HCT116 (cell line): Measurements from ENCODE around the gene EP400. TPM values are rescaled to one million over a fixed set of nuclear protein-coding genes. Genes with fewer than 3 reads are reported as not detected.

Experiments used
- ATAC-seq: fragments of 200-7000 bp; cut with Tn5 transposase; 2 replicates; pipeline ENCODE4 v1.9.1; 2020; ENCODE audit warnings: mild to moderate bottlenecking, moderate library complexity
- BruUV-seq: library from RNA; stranded (reverse); fragments of 400-500 nt; replicated peaks from 2 replicates; lab custom pipeline; 2021; lab: Mats Ljungman, UMichigan
- CTCF ChIA-PET: fragments of 300-600 bp; sonication (Branson Sonifier 250); formaldehyde crosslinking; loops from one replicate; lab custom pipeline; 2021; ENCODE audit warnings: antibody characterized with exemption; lab: Charles Lee
- POLR2A ChIA-PET: fragments of 300-600, 350-600 bp; sonication (Branson Sonifier 250); formaldehyde crosslinking; loops from one replicate; lab custom pipeline; 2021; ENCODE audit warnings: antibody characterized with exemption; lab: Charles Lee
- RAD21 ChIA-PET, 2 experiments: fragments of 300-600 bp; sonication (Branson Sonifier 250); formaldehyde crosslinking; loops; one replicate each; lab custom pipeline; 2023; ENCODE audit warnings: low total read pairs in 2 of 2; ENCODE audit not compliant: uncharacterized antibody in 2 of 2, unreplicated experiment in 2 of 2, low non-redundant PET in 1 of 2; lab: Charles Lee
- DNase-seq: peaks from one replicate; pipeline ENCODE4 v3.0.0-alpha.2; 2010; ENCODE audit warnings: low read depth, low spot score
- H2AFZ ChIP-seq: fragments of 200-600 bp; shearing (Covaris generic), sonication (generic); 2 replicates; pipeline ENCODE4 v1.6.1; 2017; ENCODE audit warnings: low read depth, mixed run types, mixed read lengths, antibody characterized with exemption, low read length; ENCODE audit not compliant: poor library complexity, severe bottlenecking
- H3K27ac ChIP-seq: 2 replicates; pipeline ENCODE4 v1.5.1; 2012; ENCODE audit warnings: low read depth, low read length
- H3K27me3 ChIP-seq: fragments of 200-600 bp; sonication (generic); 2 replicates; pipeline ENCODE4 v1.6.1; 2016; ENCODE audit warnings: mixed run types, low read length, mixed read lengths; ENCODE audit not compliant: insufficient read depth
- H3K36me3 ChIP-seq, 2 experiments: fragments of 200-500 bp in 1 of 2; fragments of 200-600 bp in 1 of 2; sonication (Bioruptor generic) in 1 of 2; sonication (generic) in 1 of 2; 2 replicates each; pipeline versions ENCODE4 v1.5.1 to v1.6.1; 2014 to 2016; ENCODE audit warnings: low read length in 2 of 2, inconsistent platforms in 1 of 2, mixed read lengths in 1 of 2, mixed run types in 1 of 2; ENCODE audit not compliant: insufficient read depth in 2 of 2, control insufficient read depth in 1 of 2
- H3K4me1 ChIP-seq, 2 experiments: fragments of 200-600 bp in 1 of 2; sonication (generic) in 1 of 2; 2 replicates each; pipeline versions ENCODE4 v1.5.1 to v1.6.1; 2012 to 2017; ENCODE audit warnings: low read length in 2 of 2, inconsistent platforms in 1 of 2, mild to moderate bottlenecking in 1 of 2, mixed read lengths in 1 of 2, mixed run types in 1 of 2, moderate library complexity in 1 of 2; ENCODE audit not compliant: insufficient read depth in 2 of 2, control insufficient read depth in 1 of 2
- H3K4me2 ChIP-seq: fragments of 200-600 bp; sonication (generic); 2 replicates; pipeline ENCODE4 v1.6.1; 2017; ENCODE audit warnings: mixed run types, low read length, mixed read lengths
- H3K4me3 ChIP-seq, 2 experiments: fragments of 200-600 bp in 1 of 2; sonication (generic) in 1 of 2; replicated peaks in 1 of 2; 2 replicates each; pipeline ENCODE4 v1.5.1; 2011 to 2016; ENCODE audit warnings: low read length in 2 of 2, control low read depth in 1 of 2, low read depth in 1 of 2, mild to moderate bottlenecking in 1 of 2, mixed read lengths in 1 of 2, mixed run types in 1 of 2
- H3K79me2 ChIP-seq: fragments of 200-600 bp; sonication (generic); 2 replicates; pipeline ENCODE4 v1.6.1; 2017; ENCODE audit warnings: mild to moderate bottlenecking, mixed run types, low read length, moderate library complexity, mixed read lengths; ENCODE audit not compliant: insufficient read depth
- H3K9ac ChIP-seq: fragments of 200-600 bp; sonication (generic); 2 replicates; pipeline ENCODE4 v1.6.1; 2016; ENCODE audit warnings: low read length, mixed read lengths
- H3K9me2 ChIP-seq: fragments of 200-600 bp; sonication (generic), shearing (Covaris generic); 2 replicates; pipeline ENCODE4 v1.6.1; 2017; ENCODE audit warnings: mixed run types, mild to moderate bottlenecking, moderate library complexity; ENCODE audit not compliant: insufficient read depth
- H3K9me3 ChIP-seq, 2 experiments: fragments of 200-500 bp in 1 of 2; fragments of 200-600 bp in 1 of 2; sonication (Bioruptor generic) in 1 of 2; sonication (generic) in 1 of 2; 2 replicates each; pipeline ENCODE4 v1.6.1; 2014 to 2017; ENCODE audit warnings: low read length in 2 of 2, mixed read lengths in 2 of 2, inconsistent platforms in 1 of 2, low read depth in 1 of 2, mild to moderate bottlenecking in 1 of 2, mixed run types in 1 of 2, moderate library complexity in 1 of 2; ENCODE audit not compliant: control insufficient read depth in 1 of 2, insufficient read depth in 1 of 2
- H4K20me1 ChIP-seq: fragments of 200-600 bp; sonication (generic), shearing (Covaris generic); 2 replicates; pipeline ENCODE4 v1.6.1; 2017; ENCODE audit warnings: mixed run types, mild to moderate bottlenecking, moderate library complexity; ENCODE audit not compliant: insufficient read depth
- CBX3 ChIP-seq: IDR thresholded peaks from 2 replicates; pipeline ENCODE4 v1.6.1; 2012; ENCODE audit warnings: low read depth
- CEBPB ChIP-seq: IDR thresholded peaks from 2 replicates; pipeline ENCODE4 v1.6.1; 2012; ENCODE audit warnings: low read depth
- EGR1 ChIP-seq: IDR thresholded peaks from 2 replicates; pipeline ENCODE4 v1.6.1; 2012; ENCODE audit warnings: low read depth
- ELF1 ChIP-seq: IDR thresholded peaks from 2 replicates; pipeline ENCODE4 v1.6.1; 2012; ENCODE audit warnings: low read depth, borderline replicate concordance
- EZH2 ChIP-seq: fragments of 200-600 bp; sonication (generic); IDR thresholded peaks from 2 replicates; pipeline ENCODE4 v1.6.1; 2017; ENCODE audit warnings: antibody characterized with exemption, mixed run types
- FOSL1 ChIP-seq: IDR thresholded peaks from 2 replicates; pipeline ENCODE4 v1.6.1; 2012; ENCODE audit warnings: low read depth
- JUND ChIP-seq: IDR thresholded peaks from 2 replicates; pipeline ENCODE4 v1.6.1; 2012
- POLR2A ChIP-seq: IDR thresholded peaks from 2 replicates; pipeline ENCODE4 v1.7.0; 2011; ENCODE audit warnings: borderline replicate concordance; ENCODE audit not compliant: insufficient read depth, insufficient read length; ENCODE audit errors: extremely low read depth
- POLR2AphosphoS5 ChIP-seq: IDR thresholded peaks from 2 replicates; pipeline ENCODE4 v1.6.1; 2011; ENCODE audit warnings: mild to moderate bottlenecking, low read depth, low read length, moderate library complexity
- RAD21 ChIP-seq: IDR thresholded peaks from 2 replicates; pipeline ENCODE4 v1.6.1; 2012; ENCODE audit warnings: low read depth, mild to moderate bottlenecking
- SIN3A ChIP-seq: IDR thresholded peaks from 2 replicates; pipeline ENCODE4 v1.6.1; 2012; ENCODE audit warnings: low read depth
- SP1 ChIP-seq: IDR thresholded peaks from 2 replicates; pipeline ENCODE4 v1.6.1; 2012; ENCODE audit warnings: low read depth
- YY1 ChIP-seq: IDR thresholded peaks from 2 replicates; pipeline ENCODE4 v1.6.1; 2011; ENCODE audit warnings: low read length, low read depth, moderate library complexity, mild to moderate bottlenecking; ENCODE audit not compliant: insufficient replicate concordance; ENCODE audit errors: extremely low read depth
- ZFX ChIP-seq: fragments of 450-650 bp; IDR thresholded peaks from 2 replicates; pipeline ENCODE4 v1.6.1; 2017
- ZNF274 ChIP-seq: fragments of 200-500 bp; sonication (Bioruptor generic); IDR thresholded peaks from 2 replicates; pipeline ENCODE4 v1.6.1; 2014; ENCODE audit warnings: mild to moderate bottlenecking, low read depth, low read length, inconsistent platforms
- intact Hi-C: fragments of 100-400 bp; cut with micrococcal nuclease; formaldehyde crosslinking; loops from 2 replicates; pipeline ENCODE4 v1.10.0; 2022
- total RNA-seq: library from RNA; stranded (reverse); gene quantifications from one replicate; pipeline ENCODE4 v1.2.1, GENCODE V29; 2021; ENCODE audit not compliant: unreplicated experiment
- TF ChIP-seq, protein P1 (sequence below): IDR thresholded peaks from 2 replicates; pipeline ENCODE4 v1.6.1; 2012; ENCODE audit warnings: low read depth
- TF ChIP-seq, protein P2 (sequence below): IDR thresholded peaks from 2 replicates; pipeline ENCODE4 v1.6.1; 2011; ENCODE audit warnings: mild to moderate bottlenecking, low read length, moderate library complexity; ENCODE audit not compliant: insufficient replicate concordance; ENCODE audit errors: extremely low read depth
- TF ChIP-seq, protein P3 (sequence below): IDR thresholded peaks from 2 replicates; pipeline ENCODE4 v1.6.1; 2012
- TF ChIP-seq, protein P4 (sequence below), 3 experiments: fragments of 200-600 bp in 1 of 3; sonication (generic) in 1 of 3; IDR thresholded peaks in 2 of 3; conservative IDR thresholded peaks in 1 of 3; 2 replicates each; pipeline ENCODE4 v1.5.1; 2012 to 2017; ENCODE audit warnings: low read depth in 2 of 3, low read length in 2 of 3, antibody characterized with exemption in 1 of 3, borderline replicate concordance in 1 of 3, control low read depth in 1 of 3, mild to moderate bottlenecking in 1 of 3, mixed read lengths in 1 of 3, mixed run types in 1 of 3, moderate library complexity in 1 of 3; ENCODE audit not compliant: insufficient read depth in 1 of 3
- TF ChIP-seq, protein P5 (sequence below): IDR thresholded peaks from 2 replicates; pipeline ENCODE4 v1.6.1; 2012

Gene EP400
- total RNA-seq, 1 experiment from 2014 or later = 54.5 TPM

DNA sequence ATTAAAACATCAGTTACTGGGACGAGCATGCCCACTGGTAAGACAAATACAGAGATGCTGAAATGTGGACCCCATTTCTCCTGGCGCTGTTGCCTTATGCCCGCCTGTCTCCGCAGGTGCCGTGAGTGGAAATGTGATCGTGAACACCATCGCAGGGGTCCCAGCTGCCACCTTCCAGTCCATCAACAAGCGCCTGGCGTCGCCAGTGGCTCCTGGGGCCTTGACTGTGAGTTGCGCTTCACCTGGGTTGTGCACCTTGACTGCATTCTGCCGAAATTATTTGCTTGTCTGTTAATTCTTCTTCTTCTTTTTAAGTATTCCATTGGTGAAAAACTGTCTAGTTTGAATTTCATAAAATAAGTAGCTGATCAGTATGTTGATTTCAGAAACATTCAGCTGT, 105.2 kb downstream of the EP400 start:
- no peak overlapping the region for H3K9ac ChIP-seq
- no peak for ATAC-seq
- no peak overlapping the region for H2AFZ ChIP-seq
- no peaks in the 10 kb centered on the region for H3K9me2 ChIP-seq
- peaks cover 25 to 51% of the 10 kb centered on the region in 2 experiments for H3K36me3 ChIP-seq
- no peak for DNase-seq
- no peaks in the 10 kb centered on the region for H3K27me3 ChIP-seq
- POLR2A ChIA-PET = no interaction called here
- RAD21 ChIA-PET = no interaction called here
- H3K27ac ChIP-seq = no peak overlapping the region
- H3K79me2 ChIP-seq = no peaks in the 10 kb centered on the region
- H3K4me3 ChIP-seq = no peak overlapping the region
- no peaks in the 10 kb centered on the region for H4K20me1 ChIP-seq
- no peak overlapping the region for H3K4me2 ChIP-seq
- H3K4me1 ChIP-seq = no peaks in the 10 kb centered on the region
- CTCF ChIA-PET = no interaction called here
- intact Hi-C loops = no loop called here
- no TSS peak for BruUV-seq
- TF ChIP-seq, protein P1, sequence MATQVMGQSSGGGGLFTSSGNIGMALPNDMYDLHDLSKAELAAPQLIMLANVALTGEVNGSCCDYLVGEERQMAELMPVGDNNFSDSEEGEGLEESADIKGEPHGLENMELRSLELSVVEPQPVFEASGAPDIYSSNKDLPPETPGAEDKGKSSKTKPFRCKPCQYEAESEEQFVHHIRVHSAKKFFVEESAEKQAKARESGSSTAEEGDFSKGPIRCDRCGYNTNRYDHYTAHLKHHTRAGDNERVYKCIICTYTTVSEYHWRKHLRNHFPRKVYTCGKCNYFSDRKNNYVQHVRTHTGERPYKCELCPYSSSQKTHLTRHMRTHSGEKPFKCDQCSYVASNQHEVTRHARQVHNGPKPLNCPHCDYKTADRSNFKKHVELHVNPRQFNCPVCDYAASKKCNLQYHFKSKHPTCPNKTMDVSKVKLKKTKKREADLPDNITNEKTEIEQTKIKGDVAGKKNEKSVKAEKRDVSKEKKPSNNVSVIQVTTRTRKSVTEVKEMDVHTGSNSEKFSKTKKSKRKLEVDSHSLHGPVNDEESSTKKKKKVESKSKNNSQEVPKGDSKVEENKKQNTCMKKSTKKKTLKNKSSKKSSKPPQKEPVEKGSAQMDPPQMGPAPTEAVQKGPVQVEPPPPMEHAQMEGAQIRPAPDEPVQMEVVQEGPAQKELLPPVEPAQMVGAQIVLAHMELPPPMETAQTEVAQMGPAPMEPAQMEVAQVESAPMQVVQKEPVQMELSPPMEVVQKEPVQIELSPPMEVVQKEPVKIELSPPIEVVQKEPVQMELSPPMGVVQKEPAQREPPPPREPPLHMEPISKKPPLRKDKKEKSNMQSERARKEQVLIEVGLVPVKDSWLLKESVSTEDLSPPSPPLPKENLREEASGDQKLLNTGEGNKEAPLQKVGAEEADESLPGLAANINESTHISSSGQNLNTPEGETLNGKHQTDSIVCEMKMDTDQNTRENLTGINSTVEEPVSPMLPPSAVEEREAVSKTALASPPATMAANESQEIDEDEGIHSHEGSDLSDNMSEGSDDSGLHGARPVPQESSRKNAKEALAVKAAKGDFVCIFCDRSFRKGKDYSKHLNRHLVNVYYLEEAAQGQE = no peak
- TF ChIP-seq SIN3A (no peak), RAD21 (no peak), EGR1 (no peak), CBX3 (no peak), SP1 (no peak), POLR2AphosphoS5 (no peak), POLR2A (no peak), JUND (no peak), FOSL1 (no peak), CEBPB (no peak), ZNF274 (no peak), YY1 (no peak), EZH2 (no peak), ZFX (no peak), ELF1 (no peak)
- TF ChIP-seq, protein P2, sequence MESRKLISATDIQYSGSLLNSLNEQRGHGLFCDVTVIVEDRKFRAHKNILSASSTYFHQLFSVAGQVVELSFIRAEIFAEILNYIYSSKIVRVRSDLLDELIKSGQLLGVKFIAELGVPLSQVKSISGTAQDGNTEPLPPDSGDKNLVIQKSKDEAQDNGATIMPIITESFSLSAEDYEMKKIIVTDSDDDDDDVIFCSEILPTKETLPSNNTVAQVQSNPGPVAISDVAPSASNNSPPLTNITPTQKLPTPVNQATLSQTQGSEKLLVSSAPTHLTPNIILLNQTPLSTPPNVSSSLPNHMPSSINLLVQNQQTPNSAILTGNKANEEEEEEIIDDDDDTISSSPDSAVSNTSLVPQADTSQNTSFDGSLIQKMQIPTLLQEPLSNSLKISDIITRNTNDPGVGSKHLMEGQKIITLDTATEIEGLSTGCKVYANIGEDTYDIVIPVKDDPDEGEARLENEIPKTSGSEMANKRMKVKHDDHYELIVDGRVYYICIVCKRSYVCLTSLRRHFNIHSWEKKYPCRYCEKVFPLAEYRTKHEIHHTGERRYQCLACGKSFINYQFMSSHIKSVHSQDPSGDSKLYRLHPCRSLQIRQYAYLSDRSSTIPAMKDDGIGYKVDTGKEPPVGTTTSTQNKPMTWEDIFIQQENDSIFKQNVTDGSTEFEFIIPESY = no peak
- TF ChIP-seq, protein P3, sequence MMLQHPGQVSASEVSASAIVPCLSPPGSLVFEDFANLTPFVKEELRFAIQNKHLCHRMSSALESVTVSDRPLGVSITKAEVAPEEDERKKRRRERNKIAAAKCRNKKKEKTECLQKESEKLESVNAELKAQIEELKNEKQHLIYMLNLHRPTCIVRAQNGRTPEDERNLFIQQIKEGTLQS = no peak
- TF ChIP-seq, protein P4, sequence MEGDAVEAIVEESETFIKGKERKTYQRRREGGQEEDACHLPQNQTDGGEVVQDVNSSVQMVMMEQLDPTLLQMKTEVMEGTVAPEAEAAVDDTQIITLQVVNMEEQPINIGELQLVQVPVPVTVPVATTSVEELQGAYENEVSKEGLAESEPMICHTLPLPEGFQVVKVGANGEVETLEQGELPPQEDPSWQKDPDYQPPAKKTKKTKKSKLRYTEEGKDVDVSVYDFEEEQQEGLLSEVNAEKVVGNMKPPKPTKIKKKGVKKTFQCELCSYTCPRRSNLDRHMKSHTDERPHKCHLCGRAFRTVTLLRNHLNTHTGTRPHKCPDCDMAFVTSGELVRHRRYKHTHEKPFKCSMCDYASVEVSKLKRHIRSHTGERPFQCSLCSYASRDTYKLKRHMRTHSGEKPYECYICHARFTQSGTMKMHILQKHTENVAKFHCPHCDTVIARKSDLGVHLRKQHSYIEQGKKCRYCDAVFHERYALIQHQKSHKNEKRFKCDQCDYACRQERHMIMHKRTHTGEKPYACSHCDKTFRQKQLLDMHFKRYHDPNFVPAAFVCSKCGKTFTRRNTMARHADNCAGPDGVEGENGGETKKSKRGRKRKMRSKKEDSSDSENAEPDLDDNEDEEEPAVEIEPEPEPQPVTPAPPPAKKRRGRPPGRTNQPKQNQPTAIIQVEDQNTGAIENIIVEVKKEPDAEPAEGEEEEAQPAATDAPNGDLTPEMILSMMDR (IDR thresholded peaks at IDR 0.05 in 2 of 3, conservative IDR thresholded peaks at IDR 0.05 in 1 of 3; ENCODE audit: borderline replicate concordance in 1 of 3, insufficient read depth in 1 of 3, low read depth in 2 of 3, low read length in 2 of 3) = no peak
- TF ChIP-seq, protein P5, sequence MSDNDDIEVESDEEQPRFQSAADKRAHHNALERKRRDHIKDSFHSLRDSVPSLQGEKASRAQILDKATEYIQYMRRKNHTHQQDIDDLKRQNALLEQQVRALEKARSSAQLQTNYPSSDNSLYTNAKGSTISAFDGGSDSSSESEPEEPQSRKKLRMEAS = no peak
- no peaks in the 10 kb centered on the region for H3K9me3 ChIP-seq
